Measurements from ENCODE around the gene SDCBP2.

DNA sequence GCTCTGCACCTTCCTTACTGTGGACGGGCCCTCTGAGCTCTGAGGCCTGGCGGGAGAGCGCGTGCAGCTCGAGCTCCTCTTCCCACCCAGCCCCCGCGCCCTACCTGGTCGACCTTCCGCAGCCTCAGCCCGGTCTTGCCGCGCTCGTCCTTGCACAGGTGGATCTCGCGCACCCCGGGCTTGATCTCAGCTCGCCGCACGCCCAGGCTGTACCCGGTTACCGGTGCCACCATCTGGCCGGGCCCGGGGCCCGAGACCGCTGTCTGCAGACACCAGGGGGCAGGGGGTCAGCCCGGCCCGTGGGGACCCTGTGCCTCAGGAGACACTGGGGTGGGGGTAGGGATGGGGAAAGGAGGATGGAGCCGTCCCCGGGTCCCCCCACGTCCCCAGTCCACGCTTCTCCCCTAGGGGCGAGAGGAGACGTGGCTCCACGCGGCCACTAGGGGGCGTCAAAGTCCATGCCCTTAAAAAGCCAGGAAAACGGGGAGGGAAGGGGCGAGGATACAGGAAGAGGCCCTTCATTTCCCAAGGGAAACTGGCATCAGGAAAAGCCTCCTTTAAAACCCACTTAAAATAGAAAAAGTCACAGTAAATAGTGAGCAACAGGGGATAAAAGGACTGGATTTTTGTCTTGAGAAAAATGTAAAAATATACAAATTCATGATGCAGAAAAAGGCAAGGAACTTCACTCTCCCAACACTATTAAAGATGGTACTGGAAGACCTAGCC lies 15.5 kb downstream of the SDCBP2 start:
- TF ChIP-seq, protein P1, sequence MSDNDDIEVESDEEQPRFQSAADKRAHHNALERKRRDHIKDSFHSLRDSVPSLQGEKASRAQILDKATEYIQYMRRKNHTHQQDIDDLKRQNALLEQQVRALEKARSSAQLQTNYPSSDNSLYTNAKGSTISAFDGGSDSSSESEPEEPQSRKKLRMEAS (IDR thresholded peaks at IDR 0.05) = no peak
- TF ChIP-seq, protein P2, sequence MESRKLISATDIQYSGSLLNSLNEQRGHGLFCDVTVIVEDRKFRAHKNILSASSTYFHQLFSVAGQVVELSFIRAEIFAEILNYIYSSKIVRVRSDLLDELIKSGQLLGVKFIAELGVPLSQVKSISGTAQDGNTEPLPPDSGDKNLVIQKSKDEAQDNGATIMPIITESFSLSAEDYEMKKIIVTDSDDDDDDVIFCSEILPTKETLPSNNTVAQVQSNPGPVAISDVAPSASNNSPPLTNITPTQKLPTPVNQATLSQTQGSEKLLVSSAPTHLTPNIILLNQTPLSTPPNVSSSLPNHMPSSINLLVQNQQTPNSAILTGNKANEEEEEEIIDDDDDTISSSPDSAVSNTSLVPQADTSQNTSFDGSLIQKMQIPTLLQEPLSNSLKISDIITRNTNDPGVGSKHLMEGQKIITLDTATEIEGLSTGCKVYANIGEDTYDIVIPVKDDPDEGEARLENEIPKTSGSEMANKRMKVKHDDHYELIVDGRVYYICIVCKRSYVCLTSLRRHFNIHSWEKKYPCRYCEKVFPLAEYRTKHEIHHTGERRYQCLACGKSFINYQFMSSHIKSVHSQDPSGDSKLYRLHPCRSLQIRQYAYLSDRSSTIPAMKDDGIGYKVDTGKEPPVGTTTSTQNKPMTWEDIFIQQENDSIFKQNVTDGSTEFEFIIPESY (IDR thresholded peaks at IDR 0.05) = no peak
- no peak for TF ChIP-seq HNF4A (conservative IDR thresholded peaks at IDR 0.05)
- TF ChIP-seq, protein P3, sequence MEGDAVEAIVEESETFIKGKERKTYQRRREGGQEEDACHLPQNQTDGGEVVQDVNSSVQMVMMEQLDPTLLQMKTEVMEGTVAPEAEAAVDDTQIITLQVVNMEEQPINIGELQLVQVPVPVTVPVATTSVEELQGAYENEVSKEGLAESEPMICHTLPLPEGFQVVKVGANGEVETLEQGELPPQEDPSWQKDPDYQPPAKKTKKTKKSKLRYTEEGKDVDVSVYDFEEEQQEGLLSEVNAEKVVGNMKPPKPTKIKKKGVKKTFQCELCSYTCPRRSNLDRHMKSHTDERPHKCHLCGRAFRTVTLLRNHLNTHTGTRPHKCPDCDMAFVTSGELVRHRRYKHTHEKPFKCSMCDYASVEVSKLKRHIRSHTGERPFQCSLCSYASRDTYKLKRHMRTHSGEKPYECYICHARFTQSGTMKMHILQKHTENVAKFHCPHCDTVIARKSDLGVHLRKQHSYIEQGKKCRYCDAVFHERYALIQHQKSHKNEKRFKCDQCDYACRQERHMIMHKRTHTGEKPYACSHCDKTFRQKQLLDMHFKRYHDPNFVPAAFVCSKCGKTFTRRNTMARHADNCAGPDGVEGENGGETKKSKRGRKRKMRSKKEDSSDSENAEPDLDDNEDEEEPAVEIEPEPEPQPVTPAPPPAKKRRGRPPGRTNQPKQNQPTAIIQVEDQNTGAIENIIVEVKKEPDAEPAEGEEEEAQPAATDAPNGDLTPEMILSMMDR (IDR thresholded peaks at IDR 0.05; ENCODE audit: low read depth, low read length, missing input control) = peak; percentile 89
- no peak for TF ChIP-seq GABPA (IDR thresholded peaks at IDR 0.05 in 1 of 2, conservative IDR thresholded peaks at IDR 0.05 in 1 of 2)
- no peak for TF ChIP-seq YY1 (IDR thresholded peaks at IDR 0.05)
